ENCODE data around the gene RHOT2. TPM values are rescaled to one million over a fixed set of nuclear protein-coding genes. Genes with fewer than 3 reads are reported as not detected.

The RHOT2 gene
- total and polyA plus RNA-seq, 2 donors (not counting 3 experiments of a cell fraction or from before 2014, with no cell fraction given): 106 to 139 TPM

DNA sequence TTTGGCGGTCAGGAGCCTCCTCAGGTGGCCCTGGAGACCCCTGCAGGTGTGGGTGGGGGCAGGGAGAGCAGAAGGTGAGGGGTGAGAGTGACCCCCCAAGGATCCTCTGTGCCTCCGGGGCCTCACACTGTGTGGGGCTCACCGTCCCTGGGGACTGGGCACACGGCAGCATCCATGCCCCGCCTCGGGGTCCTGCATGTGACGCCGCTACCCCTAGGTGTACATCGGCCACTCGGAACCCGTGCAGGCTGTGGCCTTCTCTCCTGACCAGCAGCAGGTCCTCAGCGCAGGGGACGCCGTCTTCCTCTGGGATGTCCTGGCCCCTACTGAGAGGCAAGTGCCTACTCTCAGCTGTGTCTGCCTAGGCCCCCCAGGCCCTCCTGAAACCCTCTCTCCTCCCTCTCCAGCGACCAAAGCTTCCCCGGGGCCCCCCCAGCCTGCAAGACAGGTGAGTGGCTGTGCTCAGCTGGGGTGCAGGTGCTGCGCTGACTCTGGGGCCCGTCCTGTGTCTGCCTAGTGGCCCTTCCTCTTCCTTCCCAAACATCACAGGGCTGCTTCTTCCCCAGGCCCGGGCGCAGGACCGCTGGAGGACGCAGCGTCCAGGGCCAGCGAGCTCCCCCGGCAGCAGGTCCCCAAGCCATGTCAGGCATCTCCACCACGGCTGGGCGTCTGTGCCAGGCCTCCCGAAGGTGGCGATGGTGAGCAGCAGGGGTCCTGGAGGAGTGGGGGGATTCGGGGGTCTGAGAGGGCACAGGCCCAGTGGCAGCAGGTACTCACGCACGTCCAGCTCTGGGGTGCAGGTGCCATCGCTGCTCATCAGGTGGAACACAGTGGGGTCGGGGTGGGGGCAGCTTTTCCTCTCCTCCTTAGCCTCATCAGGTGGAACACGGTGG lies 9.0 kb upstream of the RHOT2 start:
- ChIA-PET CTCF (interaction anchor here (0.6 to 1.9 kb wide), 6 partner anchors 8 to 80 kb away, joined by 3 to 10 read pairs (median 4); partner anchors contain the start of gene RHBDL1), POLR2A (no interaction called here)
- Histone ChIP-seq H3K9ac (replicated peaks; ENCODE audit: extremely low read depth, insufficient read depth, low read length) (no peak overlapping the region), H3K79me2 (ENCODE audit: control insufficient read depth, insufficient read depth, low read length) (no peaks in the 10 kb centered on the region), H3K27me3 (ENCODE audit: control insufficient read depth in 2 of 2, insufficient read depth in 2 of 2, low read length in 2 of 2) (no peaks in the 10 kb centered on the region), H2AFZ (ENCODE audit: low read depth, low read length) (no peak overlapping the region), H4K20me1 (replicated peaks; ENCODE audit: control insufficient read depth, extremely low read depth, insufficient read depth, low read length) (no peaks in the 10 kb centered on the region), H3K9me3 (replicated peaks; ENCODE audit: control insufficient read depth, insufficient read depth, low read length) (no peaks in the 10 kb centered on the region), H3K4me3 (replicated peaks in 1 of 3; ENCODE audit: insufficient read depth in 1 of 3, low read depth in 1 of 3, low read length in 3 of 3) (no peak overlapping the region), H3K36me3 (ENCODE audit: control insufficient read depth in 2 of 2, extremely low read depth in 1 of 2, insufficient read depth in 2 of 2, low read length in 2 of 2) (peaks cover 0 to 3% of the 10 kb centered on the region in 2 experiments), H3K4me2 (ENCODE audit: insufficient read depth, low read length) (no peak overlapping the region), H3K4me1 (ENCODE audit: control insufficient read depth, extremely low read depth, insufficient read depth, low read length) (no peaks in the 10 kb centered on the region), H3K27ac (ENCODE audit: insufficient read depth, low read depth, low read length) (no peak overlapping the region), H3K9me1 (replicated peaks; ENCODE audit: control insufficient read depth, extremely low read depth, insufficient read depth, low read length) (no peaks in the 10 kb centered on the region)
- DNase-seq (ENCODE audit: low read depth, low spot score): no peak
- dilution Hi-C loops (cut with MboI; ENCODE audit: extremely low pct_ligation_motif_present, low sequenced_read_pairs): no loop called here
- intact Hi-C loops (cut with micrococcal nuclease): no loop called here
- TF ChIP-seq, protein P1, sequence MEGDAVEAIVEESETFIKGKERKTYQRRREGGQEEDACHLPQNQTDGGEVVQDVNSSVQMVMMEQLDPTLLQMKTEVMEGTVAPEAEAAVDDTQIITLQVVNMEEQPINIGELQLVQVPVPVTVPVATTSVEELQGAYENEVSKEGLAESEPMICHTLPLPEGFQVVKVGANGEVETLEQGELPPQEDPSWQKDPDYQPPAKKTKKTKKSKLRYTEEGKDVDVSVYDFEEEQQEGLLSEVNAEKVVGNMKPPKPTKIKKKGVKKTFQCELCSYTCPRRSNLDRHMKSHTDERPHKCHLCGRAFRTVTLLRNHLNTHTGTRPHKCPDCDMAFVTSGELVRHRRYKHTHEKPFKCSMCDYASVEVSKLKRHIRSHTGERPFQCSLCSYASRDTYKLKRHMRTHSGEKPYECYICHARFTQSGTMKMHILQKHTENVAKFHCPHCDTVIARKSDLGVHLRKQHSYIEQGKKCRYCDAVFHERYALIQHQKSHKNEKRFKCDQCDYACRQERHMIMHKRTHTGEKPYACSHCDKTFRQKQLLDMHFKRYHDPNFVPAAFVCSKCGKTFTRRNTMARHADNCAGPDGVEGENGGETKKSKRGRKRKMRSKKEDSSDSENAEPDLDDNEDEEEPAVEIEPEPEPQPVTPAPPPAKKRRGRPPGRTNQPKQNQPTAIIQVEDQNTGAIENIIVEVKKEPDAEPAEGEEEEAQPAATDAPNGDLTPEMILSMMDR (IDR thresholded peaks at IDR 0.05; ENCODE audit: extremely low read depth in 1 of 2, insufficient read depth in 1 of 2, low read depth in 1 of 2, low read length in 2 of 2): peak; percentile 17 to 24
- no peak for TF ChIP-seq GATA2 (IDR thresholded peaks at IDR 0.05; ENCODE audit: insufficient read depth, insufficient read length, low read depth, low read length)
- FAIRE-seq: no peak
- BruUV-seq (replicated peaks): no TSS peak

DNA sequence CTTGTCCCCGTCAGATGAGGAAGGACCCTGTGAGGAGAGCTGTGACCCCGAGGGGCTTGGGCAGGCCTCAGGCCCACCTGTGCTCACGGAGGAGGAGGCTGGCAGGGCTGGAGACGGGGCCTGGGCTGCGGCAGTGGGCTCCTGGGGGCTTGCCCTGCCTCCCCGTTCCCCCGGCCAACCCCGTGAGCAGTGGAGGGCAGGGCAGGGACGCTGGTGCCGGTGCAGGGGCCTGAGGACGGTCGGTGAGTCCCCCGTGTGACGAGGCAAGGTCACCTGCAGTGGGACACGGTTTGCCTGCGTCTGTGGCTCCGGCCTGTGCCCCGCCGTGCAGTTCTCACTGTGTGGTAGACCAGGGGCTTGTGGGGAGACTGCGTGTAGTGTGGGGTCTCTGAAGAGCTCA lies 8.3 kb upstream of the RHOT2 start:
- H3K4me2 ChIP-seq (ENCODE audit: insufficient read depth, low read length): no peak overlapping the region
- ChIA-PET POLR2A (no interaction called here), CTCF (interaction anchor here (0.9 to 1.9 kb wide), 8 partner anchors 10 to 81 kb away, joined by 3 to 11 read pairs (median 4); partner anchors contain the start of genes METTL26, RHBDL1 and WDR90)
- intact Hi-C loops (cut with micrococcal nuclease) (loop anchor here (1.0 kb wide), 5 partner anchors 10 to 267 kb away; partner anchors contain the start of gene WDR90), dilution Hi-C loops (cut with MboI; ENCODE audit: extremely low pct_ligation_motif_present, low sequenced_read_pairs) (no loop called here)
- H3K36me3 ChIP-seq (ENCODE audit: control insufficient read depth in 2 of 2, extremely low read depth in 1 of 2, insufficient read depth in 2 of 2, low read length in 2 of 2): peaks cover 0 to 3% of the 10 kb centered on the region in 2 experiments
- H2AFZ ChIP-seq (ENCODE audit: low read depth, low read length): no peak overlapping the region
- H3K9me3 ChIP-seq (replicated peaks; ENCODE audit: control insufficient read depth, insufficient read depth, low read length): no peaks in the 10 kb centered on the region
- FAIRE-seq (no peak), DNase-seq (ENCODE audit: low read depth, low spot score) (no peak)
- H3K4me1 ChIP-seq (ENCODE audit: control insufficient read depth, extremely low read depth, insufficient read depth, low read length): no peaks in the 10 kb centered on the region
- no peaks in the 10 kb centered on the region for H3K27me3 ChIP-seq (ENCODE audit: control insufficient read depth in 2 of 2, insufficient read depth in 2 of 2, low read length in 2 of 2)
- H3K9ac ChIP-seq (replicated peaks; ENCODE audit: extremely low read depth, insufficient read depth, low read length): no peak overlapping the region
- no peaks in the 10 kb centered on the region for H4K20me1 ChIP-seq (replicated peaks; ENCODE audit: control insufficient read depth, extremely low read depth, insufficient read depth, low read length)
- no TSS peak for BruUV-seq (replicated peaks)
- no peak for TF ChIP-seq MYC (IDR thresholded peaks at IDR 0.05; ENCODE audit: low read depth, low read length)
- TF ChIP-seq FOS (IDR thresholded peaks at IDR 0.05; ENCODE audit: borderline replicate concordance, insufficient read depth, low read length): no peak
- TF ChIP-seq EZH2 (IDR thresholded peaks at IDR 0.05; ENCODE audit: borderline replicate concordance, low read depth, low read length, severe bottlenecking): no peak
- TF ChIP-seq, protein P2, sequence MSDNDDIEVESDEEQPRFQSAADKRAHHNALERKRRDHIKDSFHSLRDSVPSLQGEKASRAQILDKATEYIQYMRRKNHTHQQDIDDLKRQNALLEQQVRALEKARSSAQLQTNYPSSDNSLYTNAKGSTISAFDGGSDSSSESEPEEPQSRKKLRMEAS (IDR thresholded peaks at IDR 0.05; ENCODE audit: insufficient read depth, insufficient read length): no peak
- TF ChIP-seq, protein P1 (IDR thresholded peaks at IDR 0.05; ENCODE audit: extremely low read depth in 1 of 2, insufficient read depth in 1 of 2, low read depth in 1 of 2, low read length in 2 of 2): no peak
- no peak for TF ChIP-seq POLR2A (IDR thresholded peaks at IDR 0.05; ENCODE audit: low read depth, low read length)
- H3K79me2 ChIP-seq (ENCODE audit: control insufficient read depth, insufficient read depth, low read length): no peaks in the 10 kb centered on the region
- H3K27ac ChIP-seq (ENCODE audit: insufficient read depth, low read depth, low read length): no peak overlapping the region
- H3K9me1 ChIP-seq (replicated peaks; ENCODE audit: control insufficient read depth, extremely low read depth, insufficient read depth, low read length): no peaks in the 10 kb centered on the region
- no peak overlapping the region for H3K4me3 ChIP-seq (replicated peaks in 1 of 3; ENCODE audit: insufficient read depth in 1 of 3, low read depth in 1 of 3, low read length in 3 of 3)

Data from endothelial cell of umbilical vein (primary cell).